K562 (cell line): Measurements from ENCODE around the gene PARD3.

Source experiments
- CEBPB ChIP-seq: fragments of 450-650 bp; IDR thresholded peaks from 2 replicates; pipeline ENCODE4 v1.6.1; 2016; ENCODE audit warnings: missing genetic modification characterization, missing compliant biosample characterization
- CREB1 ChIP-seq, 2 experiments: sonication (generic) in 1 of 2; formaldehyde crosslinking in 1 of 2; IDR thresholded peaks; 2 replicates each; pipeline versions ENCODE4 v1.6.1 to v1.8.0; 2012 to 2022; ENCODE audit warnings: inconsistent platforms in 1 of 2, mild to moderate bottlenecking in 1 of 2, missing genetic modification reagents in 1 of 2, moderate library complexity in 1 of 2
- SAP30 ChIP-seq: fragments of 200-600 bp; sonication (generic); IDR thresholded peaks from 2 replicates; pipeline ENCODE4 v1.6.1; 2012; ENCODE audit warnings: borderline replicate concordance, low read depth, mild to moderate bottlenecking, moderate library complexity, low read length, control low read depth, inconsistent platforms; ENCODE audit not compliant: insufficient read depth, poor library complexity, severe bottlenecking
- SIN3B ChIP-seq: fragments of 450-650 bp; IDR thresholded peaks from 2 replicates; pipeline ENCODE4 v1.6.1; 2017; ENCODE audit warnings: low read depth, mild to moderate bottlenecking, moderate library complexity
- SMC3 ChIP-seq: conservative IDR thresholded peaks from 2 replicates; pipeline ENCODE4 v1.6.1; 2011; ENCODE audit warnings: low read depth, low read length, improper control_type of control experiment; ENCODE audit not compliant: insufficient read depth
- TF ChIP-seq, protein P1 (sequence below): sonication (generic); formaldehyde crosslinking; IDR thresholded peaks from 2 replicates; pipeline ENCODE4 v1.8.1; 2023; ENCODE audit warnings: missing genetic modification reagents, mild to moderate bottlenecking, borderline replicate concordance
- TF ChIP-seq, protein P2 (sequence below): sonication (generic); formaldehyde crosslinking; IDR thresholded peaks from 2 replicates; pipeline ENCODE4 v1.8.0; 2022; ENCODE audit warnings: mild to moderate bottlenecking, missing genetic modification reagents
- TF ChIP-seq, protein P3 (sequence below), 3 experiments: IDR thresholded peaks in 2 of 3; conservative IDR thresholded peaks in 1 of 3; 2 replicates each; pipeline ENCODE4 v1.5.1; 2011 to 2012; ENCODE audit warnings: low read length in 3 of 3, mild to moderate bottlenecking in 3 of 3, control low read depth in 2 of 3, improper control_type of control experiment in 1 of 3, inconsistent platforms in 1 of 3, low read depth in 1 of 3, mixed read lengths in 1 of 3, moderate library complexity in 1 of 3; ENCODE audit not compliant: insufficient read depth in 2 of 3

DNA sequence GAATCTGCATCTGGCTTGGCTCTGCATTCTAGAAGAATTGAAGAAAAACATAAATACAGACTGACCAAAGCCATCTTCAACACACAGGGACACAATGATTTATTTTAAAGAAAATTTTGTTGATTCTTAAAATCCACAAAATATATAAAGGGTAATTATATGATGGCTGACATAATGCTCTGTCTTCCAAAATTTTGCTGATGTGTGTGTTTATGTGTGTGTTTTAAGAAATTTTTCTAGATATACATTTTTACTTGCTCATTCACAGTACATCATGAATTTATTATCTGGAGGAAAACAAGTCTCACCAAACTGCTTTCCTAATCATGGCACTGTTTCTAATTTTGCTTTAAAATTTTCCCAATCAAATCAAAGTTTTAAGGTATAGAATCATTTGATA lies 442.6 kb downstream of the PARD3 start:
- TF ChIP-seq, protein P1, sequence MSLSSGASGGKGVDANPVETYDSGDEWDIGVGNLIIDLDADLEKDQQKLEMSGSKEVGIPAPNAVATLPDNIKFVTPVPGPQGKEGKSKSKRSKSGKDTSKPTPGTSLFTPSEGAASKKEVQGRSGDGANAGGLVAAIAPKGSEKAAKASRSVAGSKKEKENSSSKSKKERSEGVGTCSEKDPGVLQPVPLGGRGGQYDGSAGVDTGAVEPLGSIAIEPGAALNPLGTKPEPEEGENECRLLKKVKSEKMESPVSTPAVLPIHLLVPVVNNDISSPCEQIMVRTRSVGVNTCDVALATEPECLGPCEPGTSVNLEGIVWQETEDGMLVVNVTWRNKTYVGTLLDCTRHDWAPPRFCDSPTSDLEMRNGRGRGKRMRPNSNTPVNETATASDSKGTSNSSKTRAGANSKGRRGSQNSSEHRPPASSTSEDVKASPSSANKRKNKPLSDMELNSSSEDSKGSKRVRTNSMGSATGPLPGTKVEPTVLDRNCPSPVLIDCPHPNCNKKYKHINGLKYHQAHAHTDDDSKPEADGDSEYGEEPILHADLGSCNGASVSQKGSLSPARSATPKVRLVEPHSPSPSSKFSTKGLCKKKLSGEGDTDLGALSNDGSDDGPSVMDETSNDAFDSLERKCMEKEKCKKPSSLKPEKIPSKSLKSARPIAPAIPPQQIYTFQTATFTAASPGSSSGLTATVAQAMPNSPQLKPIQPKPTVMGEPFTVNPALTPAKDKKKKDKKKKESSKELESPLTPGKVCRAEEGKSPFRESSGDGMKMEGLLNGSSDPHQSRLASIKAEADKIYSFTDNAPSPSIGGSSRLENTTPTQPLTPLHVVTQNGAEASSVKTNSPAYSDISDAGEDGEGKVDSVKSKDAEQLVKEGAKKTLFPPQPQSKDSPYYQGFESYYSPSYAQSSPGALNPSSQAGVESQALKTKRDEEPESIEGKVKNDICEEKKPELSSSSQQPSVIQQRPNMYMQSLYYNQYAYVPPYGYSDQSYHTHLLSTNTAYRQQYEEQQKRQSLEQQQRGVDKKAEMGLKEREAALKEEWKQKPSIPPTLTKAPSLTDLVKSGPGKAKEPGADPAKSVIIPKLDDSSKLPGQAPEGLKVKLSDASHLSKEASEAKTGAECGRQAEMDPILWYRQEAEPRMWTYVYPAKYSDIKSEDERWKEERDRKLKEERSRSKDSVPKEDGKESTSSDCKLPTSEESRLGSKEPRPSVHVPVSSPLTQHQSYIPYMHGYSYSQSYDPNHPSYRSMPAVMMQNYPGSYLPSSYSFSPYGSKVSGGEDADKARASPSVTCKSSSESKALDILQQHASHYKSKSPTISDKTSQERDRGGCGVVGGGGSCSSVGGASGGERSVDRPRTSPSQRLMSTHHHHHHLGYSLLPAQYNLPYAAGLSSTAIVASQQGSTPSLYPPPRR (CRISPR knock-in tag) = no peak
- TF ChIP-seq CEBPB (no peak), SAP30 (no peak), SMC3 (no peak), SIN3B (no peak), CREB1 (IDR thresholded peaks at IDR 0.05) (no peak), CREB1 (CRISPR knock-in tag; IDR thresholded peaks at IDR 0.05) (no peak)
- TF ChIP-seq, protein P2, sequence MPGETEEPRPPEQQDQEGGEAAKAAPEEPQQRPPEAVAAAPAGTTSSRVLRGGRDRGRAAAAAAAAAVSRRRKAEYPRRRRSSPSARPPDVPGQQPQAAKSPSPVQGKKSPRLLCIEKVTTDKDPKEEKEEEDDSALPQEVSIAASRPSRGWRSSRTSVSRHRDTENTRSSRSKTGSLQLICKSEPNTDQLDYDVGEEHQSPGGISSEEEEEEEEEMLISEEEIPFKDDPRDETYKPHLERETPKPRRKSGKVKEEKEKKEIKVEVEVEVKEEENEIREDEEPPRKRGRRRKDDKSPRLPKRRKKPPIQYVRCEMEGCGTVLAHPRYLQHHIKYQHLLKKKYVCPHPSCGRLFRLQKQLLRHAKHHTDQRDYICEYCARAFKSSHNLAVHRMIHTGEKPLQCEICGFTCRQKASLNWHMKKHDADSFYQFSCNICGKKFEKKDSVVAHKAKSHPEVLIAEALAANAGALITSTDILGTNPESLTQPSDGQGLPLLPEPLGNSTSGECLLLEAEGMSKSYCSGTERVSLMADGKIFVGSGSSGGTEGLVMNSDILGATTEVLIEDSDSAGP (CRISPR knock-in tag) = no peak
- TF ChIP-seq, protein P3, sequence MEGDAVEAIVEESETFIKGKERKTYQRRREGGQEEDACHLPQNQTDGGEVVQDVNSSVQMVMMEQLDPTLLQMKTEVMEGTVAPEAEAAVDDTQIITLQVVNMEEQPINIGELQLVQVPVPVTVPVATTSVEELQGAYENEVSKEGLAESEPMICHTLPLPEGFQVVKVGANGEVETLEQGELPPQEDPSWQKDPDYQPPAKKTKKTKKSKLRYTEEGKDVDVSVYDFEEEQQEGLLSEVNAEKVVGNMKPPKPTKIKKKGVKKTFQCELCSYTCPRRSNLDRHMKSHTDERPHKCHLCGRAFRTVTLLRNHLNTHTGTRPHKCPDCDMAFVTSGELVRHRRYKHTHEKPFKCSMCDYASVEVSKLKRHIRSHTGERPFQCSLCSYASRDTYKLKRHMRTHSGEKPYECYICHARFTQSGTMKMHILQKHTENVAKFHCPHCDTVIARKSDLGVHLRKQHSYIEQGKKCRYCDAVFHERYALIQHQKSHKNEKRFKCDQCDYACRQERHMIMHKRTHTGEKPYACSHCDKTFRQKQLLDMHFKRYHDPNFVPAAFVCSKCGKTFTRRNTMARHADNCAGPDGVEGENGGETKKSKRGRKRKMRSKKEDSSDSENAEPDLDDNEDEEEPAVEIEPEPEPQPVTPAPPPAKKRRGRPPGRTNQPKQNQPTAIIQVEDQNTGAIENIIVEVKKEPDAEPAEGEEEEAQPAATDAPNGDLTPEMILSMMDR (IDR thresholded peaks at IDR 0.05 in 2 of 3, conservative IDR thresholded peaks at IDR 0.05 in 1 of 3; ENCODE audit: insufficient read depth in 2 of 3, low read depth in 1 of 3, low read length in 3 of 3) = no peak
